Measurements from ENCODE around the gene NOXO1. TPM values are rescaled to one million over a fixed set of nuclear protein-coding genes. Genes with fewer than 3 reads are reported as not detected.
"Not testable (repeated sequence)": the region's sequence is repeated elsewhere in the genome, so short reads cannot be mapped to it uniquely, and the experiment has no call there.

The NOXO1 gene
- total RNA-seq, 3 donors from 2014 or later = 0.88 to 0.98 TPM; not detected in 1

- no peaks in the 10 kb centered on the region for H3K36me3 ChIP-seq
- H3K4me1 ChIP-seq = peaks cover 0 to 10% of the 10 kb centered on the region in 2 donors
- no peaks in the 10 kb centered on the region for H3K9me3 ChIP-seq
- no peak for DNase-seq (ENCODE audit: low spot score in 2 of 2)
- peak overlapping the region; percentile 75 to 77 for H3K27ac ChIP-seq
- H3K4me3 ChIP-seq = peak overlapping the region; percentile 74 to 86 (median 84)
- H3K27me3 ChIP-seq = no peaks in the 10 kb centered on the region
- intact Hi-C loops (cut with DNase I; ENCODE audit: low total_unique reads) = no loop called here
- TF ChIP-seq CTCF (IDR thresholded peaks at IDR 0.05) (no peak), POLR2AphosphoS5 (IDR thresholded peaks at IDR 0.05) (no peak), POLR2A (IDR thresholded peaks at IDR 0.05) (no peak)
These were observed 39.0 kb downstream of the NOXO1 start for GRCh38 chr16:1942047-1942809.

GRCh38 chr16:1941162-1942046, 39.9 kb downstream of the NOXO1 start:
- Histone ChIP-seq H3K27ac (peak overlapping the region; percentile 21 to 49), H3K4me1 (peaks cover 0 to 10% of the 10 kb centered on the region in 2 donors), H3K9me3 (no peaks in the 10 kb centered on the region), H3K4me3 (peak overlapping the region in 2 of 3 donors; percentile 74 to 86), H3K27me3 (no peaks in the 10 kb centered on the region), H3K36me3 (no peaks in the 10 kb centered on the region)
- no peak for DNase-seq (ENCODE audit: low spot score in 2 of 2)
- intact Hi-C loops (cut with DNase I; ENCODE audit: low total_unique reads) = no loop called here
- TF ChIP-seq CTCF (IDR thresholded peaks at IDR 0.05) (no peak), POLR2A (IDR thresholded peaks at IDR 0.05) (no peak), POLR2AphosphoS5 (IDR thresholded peaks at IDR 0.05) (no peak)

- no peak overlapping the region for H3K4me3 ChIP-seq
- TF ChIP-seq POLR2AphosphoS5 (IDR thresholded peaks at IDR 0.05) (no peak), CTCF (IDR thresholded peaks at IDR 0.05) (no peak), POLR2A (IDR thresholded peaks at IDR 0.05) (no peak)
- H3K36me3 ChIP-seq = no peaks in the 10 kb centered on the region
- no peak for DNase-seq (ENCODE audit: low spot score in 2 of 2)
- intact Hi-C loops (cut with DNase I; ENCODE audit: low total_unique reads) = no loop called here
- no peaks in the 10 kb centered on the region for H3K27me3 ChIP-seq
- H3K27ac ChIP-seq = peak overlapping the region in 1 of 2 donors; percentile 49
- H3K4me1 ChIP-seq = peaks cover 0 to 10% of the 10 kb centered on the region in 2 donors
- no peaks in the 10 kb centered on the region for H3K9me3 ChIP-seq
These were observed 40.8 kb downstream of the NOXO1 start for GRCh38 chr16:1940273-1941161.

- H3K9me3 ChIP-seq; H3K36me3 ChIP-seq; DNase-seq (ENCODE audit: low spot score in 2 of 2); H3K4me1 ChIP-seq; H3K27ac ChIP-seq; H3K27me3 ChIP-seq; H3K4me3 ChIP-seq; intact Hi-C loops (cut with DNase I; ENCODE audit: low total_unique reads): not testable (repeated sequence)
These were observed 41.4 kb downstream of the NOXO1 start for GRCh38 chr16:1939833-1940232.

- no peak overlapping the region for H3K4me3 ChIP-seq
- H3K9me3 ChIP-seq = no peaks in the 10 kb centered on the region
- TF ChIP-seq POLR2AphosphoS5 (IDR thresholded peaks at IDR 0.05) (no peak), CTCF (IDR thresholded peaks at IDR 0.05) (no peak), POLR2A (IDR thresholded peaks at IDR 0.05) (no peak)
- no peak overlapping the region for H3K27ac ChIP-seq
- intact Hi-C loops (cut with DNase I; ENCODE audit: low total_unique reads) = no loop called here
- H3K4me1 ChIP-seq = peaks cover 0 to 10% of the 10 kb centered on the region in 2 donors
- H3K36me3 ChIP-seq = no peaks in the 10 kb centered on the region
- no peak for DNase-seq (ENCODE audit: low spot score in 2 of 2)
- H3K27me3 ChIP-seq = no peaks in the 10 kb centered on the region
These were observed 42.4 kb downstream of the NOXO1 start for GRCh38 chr16:1938910-1939309.

Measured in breast epithelium (tissue), 4 donors.